ENCODE measurements around the gene OSGEP.

- TF ChIP-seq POLR2A (IDR thresholded peaks at IDR 0.05; ENCODE audit: low read depth, low read length), result no peak
- TF ChIP-seq POLR2AphosphoS5 (IDR thresholded peaks at IDR 0.05; ENCODE audit: low read depth, low read length), result no peak
- TF ChIP-seq TAF1 (IDR thresholded peaks at IDR 0.05; ENCODE audit: borderline replicate concordance, low read depth, low read length), result no peak
Observed at GRCh38 chr14:20486684-20487395, 32.2 kb upstream of the OSGEP start.

All from GM12892 (cell line).